Activated CD8-positive, alpha-beta T cell treated with anti-CD3 and anti-CD28 coated beads for 36 hours (primary cell): Measurements from ENCODE around the gene SHISA6. TPM values are rescaled to one million over a fixed set of nuclear protein-coding genes. Genes with fewer than 3 reads are reported as not detected.

Source experiments
- ATAC-seq: fragments of 200-7000 bp; cut with Tn5 transposase; one replicate; pipeline ENCODE4 v1.10.0; 2021; ENCODE audit warnings: mild to moderate bottlenecking, moderate library complexity
- CTCF ChIA-PET: fragments of 350-600 bp; sonication (Branson Sonifier 250); formaldehyde crosslinking; loops from one replicate; lab custom pipeline; 2021; ENCODE audit warnings: antibody characterized with exemption; lab: Charles Lee
- POLR2A ChIA-PET: fragments of 350-600 bp; sonication (Branson Sonifier 250); formaldehyde crosslinking; loops from one replicate; lab custom pipeline; 2021; ENCODE audit warnings: antibody characterized with exemption; lab: Charles Lee
- DNase-seq: peaks from one replicate; pipeline ENCODE4 v3.0.0-alpha.2; 2020
- H3K27ac Mint-ChIP-seq: one replicate; pipeline ENCODE4 v1.8.0; 2021; ENCODE audit warnings: mild to moderate bottlenecking, mixed read lengths
- H3K27me3 Mint-ChIP-seq: one replicate; pipeline ENCODE4 v1.8.0; 2021; ENCODE audit warnings: mixed read lengths
- H3K36me3 Mint-ChIP-seq: one replicate; pipeline ENCODE4 v1.8.0; 2021; ENCODE audit warnings: low read depth, mixed read lengths
- H3K4me1 Mint-ChIP-seq: one replicate; pipeline ENCODE4 v1.8.0; 2021; ENCODE audit warnings: low read depth, mixed read lengths
- H3K4me3 Mint-ChIP-seq: one replicate; pipeline ENCODE4 v1.8.0; 2021; ENCODE audit warnings: mild to moderate bottlenecking, moderate library complexity, mixed read lengths
- H3K9me3 Mint-ChIP-seq: one replicate; pipeline ENCODE4 v1.8.0; 2021; ENCODE audit warnings: mixed read lengths
- CTCF ChIP-seq: fragments of 200-600 bp; IDR thresholded peaks from one replicate; pipeline ENCODE4 v1.8.0; 2022; ENCODE audit warnings: antibody characterized with exemption, mild to moderate bottlenecking
- intact Hi-C: fragments of 100-400 bp; cut with micrococcal nuclease; formaldehyde crosslinking; loops from one replicate; pipeline ENCODE4 v1.10.0; 2022
- total RNA-seq, 2 experiments: library from RNA; stranded (reverse); gene quantifications; one replicate each; pipeline ENCODE4 v1.2.3, GENCODE V29; 2021

The SHISA6 gene
- total RNA-seq, 2 experiments from 2014 or later: not detected

DNA sequence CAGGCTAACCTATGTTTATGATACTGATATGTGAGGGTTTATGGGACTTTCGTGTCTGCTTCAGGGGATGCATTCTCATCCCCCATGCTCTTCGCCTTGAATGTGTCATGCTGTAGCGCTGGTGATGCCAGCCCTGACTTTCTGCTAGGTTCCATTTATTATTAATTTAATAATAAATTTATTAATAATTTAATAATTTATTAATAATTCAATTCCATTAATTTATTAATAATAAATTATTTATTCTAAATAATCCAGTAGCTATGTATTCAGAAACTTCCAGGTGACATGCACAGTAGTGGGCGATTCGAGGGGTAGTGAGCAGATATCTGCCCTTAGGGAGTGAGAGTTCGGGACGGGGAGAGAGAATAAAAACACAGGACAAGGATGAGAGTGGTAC lies 49.8 kb downstream of the SHISA6 start:
- intact Hi-C loops: no loop called here
- DNase-seq (no peak), ATAC-seq (no peak)
- Mint-ChIP-seq H3K4me3 (no peak overlapping the region), H3K27ac (no peak overlapping the region), H3K27me3 (peaks cover 2% of the 10 kb centered on the region), H3K4me1 (no peaks in the 10 kb centered on the region), H3K9me3 (no peaks in the 10 kb centered on the region), H3K36me3 (no peaks in the 10 kb centered on the region)
- POLR2A ChIA-PET: no interaction called here
- no peak for TF ChIP-seq CTCF
- CTCF ChIA-PET: no interaction called here

- DNase-seq (no peak), ATAC-seq (no peak)
- Mint-ChIP-seq H3K9me3 (no peaks in the 10 kb centered on the region), H3K27me3 (peaks cover 6% of the 10 kb centered on the region), H3K4me3 (no peak overlapping the region), H3K36me3 (no peaks in the 10 kb centered on the region), H3K27ac (no peak overlapping the region), H3K4me1 (no peaks in the 10 kb centered on the region)
- CTCF ChIA-PET: no interaction called here
- intact Hi-C loops: no loop called here
- POLR2A ChIA-PET: no interaction called here
- TF ChIP-seq CTCF: no peak
These were observed 51.5 kb downstream of the SHISA6 start for GRCh38 chr17:11292491-11292890.

DNA sequence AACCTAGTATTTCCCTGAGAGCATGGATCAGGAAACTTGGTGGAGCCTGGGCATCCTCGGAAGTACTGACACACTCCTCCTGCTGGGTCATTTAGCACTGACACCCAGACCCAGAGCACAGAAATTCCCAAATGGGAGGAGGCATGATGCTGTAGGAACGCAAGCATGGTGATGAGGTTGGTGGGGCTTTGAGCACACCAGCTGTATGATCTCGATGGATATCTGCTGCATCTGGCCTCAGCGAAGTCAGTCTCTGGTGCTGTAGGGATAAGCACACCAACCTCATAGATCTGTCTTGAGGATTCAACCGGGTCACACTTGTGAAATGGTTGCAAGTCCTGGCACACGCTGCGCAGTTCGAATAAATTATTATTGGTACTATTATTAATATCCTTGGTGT lies 52.5 kb downstream of the SHISA6 start:
- H3K36me3 Mint-ChIP-seq: no peaks in the 10 kb centered on the region
- peaks cover 6% of the 10 kb centered on the region for H3K27me3 Mint-ChIP-seq
- DNase-seq: no peak
- POLR2A ChIA-PET: no interaction called here
- no peak overlapping the region for H3K27ac Mint-ChIP-seq
- no peak for TF ChIP-seq CTCF
- CTCF ChIA-PET: no interaction called here
- no peak overlapping the region for H3K4me3 Mint-ChIP-seq
- intact Hi-C loops: no loop called here
- no peaks in the 10 kb centered on the region for H3K4me1 Mint-ChIP-seq
- ATAC-seq: no peak
- H3K9me3 Mint-ChIP-seq: no peaks in the 10 kb centered on the region

DNA sequence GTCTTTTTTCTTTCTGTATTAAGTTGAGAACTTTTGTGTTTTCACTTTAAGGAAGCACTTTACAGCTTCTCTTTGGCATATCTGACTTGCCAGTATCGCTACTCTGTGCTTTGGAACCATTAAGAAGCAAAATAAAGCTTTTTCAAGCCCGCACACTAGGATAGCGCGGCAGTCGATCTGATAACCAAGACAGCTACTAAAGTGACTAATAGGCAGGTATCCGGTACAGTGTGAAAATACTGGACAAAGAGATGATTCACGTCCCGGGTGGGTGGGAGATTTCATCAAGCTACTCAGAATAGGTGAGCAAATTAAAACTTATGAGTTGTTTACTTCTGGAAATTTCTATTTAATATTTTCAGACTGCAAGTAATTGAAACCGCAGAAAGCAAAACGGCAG lies 53.8 kb downstream of the SHISA6 start:
- CTCF ChIA-PET: interaction anchor here (0.6 kb wide), 1 partner anchor 418 kb away, joined by 3 read pairs; no protein-coding TSS in a partner anchor
- no peaks in the 10 kb centered on the region for H3K36me3 Mint-ChIP-seq
- intact Hi-C loops: loop anchor here (5.0 kb wide), 1 partner anchor 418 kb away; no protein-coding TSS in a partner anchor
- no peak for TF ChIP-seq CTCF
- no peak for DNase-seq
- H3K27me3 Mint-ChIP-seq: peaks cover 6% of the 10 kb centered on the region
- H3K4me1 Mint-ChIP-seq: no peaks in the 10 kb centered on the region
- no peaks in the 10 kb centered on the region for H3K9me3 Mint-ChIP-seq
- no peak for ATAC-seq
- no peak overlapping the region for H3K4me3 Mint-ChIP-seq
- POLR2A ChIA-PET: no interaction called here
- no peak overlapping the region for H3K27ac Mint-ChIP-seq

DNA sequence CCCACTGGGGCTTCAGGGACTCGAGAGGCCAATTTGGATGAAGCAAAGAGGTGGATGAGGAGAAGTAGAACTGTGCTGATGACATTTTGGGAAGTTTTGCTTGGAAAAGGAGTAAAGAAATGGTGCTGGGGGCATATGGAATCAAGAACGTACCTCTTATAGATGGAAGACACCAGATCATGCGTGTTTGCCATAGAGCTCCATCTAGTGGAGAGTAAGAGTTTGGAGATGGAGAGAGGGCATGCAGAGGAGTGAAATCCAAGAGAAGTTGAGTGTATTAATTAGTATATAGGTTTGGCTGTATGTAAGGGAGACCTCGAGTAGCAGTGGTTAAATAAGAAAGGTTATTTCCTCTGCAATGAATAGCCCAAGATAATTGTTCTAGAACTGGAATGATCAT lies 56.0 kb downstream of the SHISA6 start:
- DNase-seq (no peak), ATAC-seq (no peak)
- peak; percentile 35 for TF ChIP-seq CTCF
- Mint-ChIP-seq H3K9me3 (no peaks in the 10 kb centered on the region), H3K36me3 (no peaks in the 10 kb centered on the region), H3K4me1 (no peaks in the 10 kb centered on the region), H3K27me3 (peaks cover 6% of the 10 kb centered on the region), H3K4me3 (no peak overlapping the region), H3K27ac (no peak overlapping the region)
- CTCF ChIA-PET: interaction anchor here (0.8 to 2.3 kb wide), 6 partner anchors 11 to 421 kb away, joined by 3 to 17 read pairs (median 4); no protein-coding TSS in a partner anchor
- intact Hi-C loops: loop anchor here (5.0 kb wide), 1 partner anchor 420 kb away; no protein-coding TSS in a partner anchor
- POLR2A ChIA-PET: no interaction called here
